NCI-H2196 treated with DMSO at 0.1 percent for 48 hours (cell line): ENCODE results near the gene MRPL47.
"Not testable (repeated sequence)": the region's sequence is repeated elsewhere in the genome, so short reads cannot be mapped to it uniquely, and the experiment has no call there.

ENCODE experiments used
- DNase-seq: peaks from one replicate; lab custom pipeline; 2025; ENCODE audit not compliant: unreplicated experiment; lab: John Stamatoyannopoulos, UW

The MRPL47 gene

GRCh38 chr3:179604321-179605078, at the start of gene MRPL47, which contains the start of gene NDUFB5:
Gene MRPL47, minus strand, starts transcription at chr3:179604638. Its CDS starts 14 bp downstream, at chr3:179604624.
Gene NDUFB5, plus strand, starts transcription at chr3:179604794. Its CDS starts 22 bp downstream, at chr3:179604816.
- DNase-seq: peak; percentile 99

GRCh38 chr3:179653096-179653797, 48.8 kb upstream of the MRPL47 start:
- peak; percentile 43 for DNase-seq

GRCh38 chr3:179652447-179653095, 48.1 kb upstream of the MRPL47 start, which contains the start of gene USP13:
Gene USP13, plus strand, starts transcription at chr3:179653040. Its CDS starts 186 bp downstream, at chr3:179653226.
- DNase-seq: peak; percentile 57

- DNase-seq: no peak
Observed at GRCh38 chr3:179651687-179652446, 47.4 kb upstream of the MRPL47 start.

GRCh38 chr3:179646177-179646576, 41.7 kb upstream of the MRPL47 start:
- no peak for DNase-seq

- not testable (repeated sequence) for DNase-seq
Observed at GRCh38 chr3:179643837-179644236, 39.4 kb upstream of the MRPL47 start.

- DNase-seq: no peak
Observed at GRCh38 chr3:179642871-179643270, 38.4 kb upstream of the MRPL47 start.

GRCh38 chr3:179640469-179640868, 36.0 kb upstream of the MRPL47 start:
- DNase-seq: no peak

GRCh38 chr3:179630753-179631451, 26.5 kb upstream of the MRPL47 start:
- no peak for DNase-seq

- no peak for DNase-seq
Observed at GRCh38 chr3:179624451-179624850, 20.0 kb upstream of the MRPL47 start.

- DNase-seq: no peak
Observed at GRCh38 chr3:179622023-179622422, 17.6 kb upstream of the MRPL47 start.

- DNase-seq: no peak
Observed at GRCh38 chr3:179615458-179616173, 11.2 kb upstream of the MRPL47 start.

GRCh38 chr3:179613807-179614206, 9.4 kb upstream of the MRPL47 start:
- DNase-seq: no peak

- no peak for DNase-seq
Observed at GRCh38 chr3:179610066-179610465, 5.6 kb upstream of the MRPL47 start.

- no peak for DNase-seq
Observed at GRCh38 chr3:179608931-179609720, 4.7 kb upstream of the MRPL47 start.

GRCh38 chr3:179606534-179607085, 2.2 kb upstream of the MRPL47 start:
- DNase-seq: no peak

- DNase-seq: no peak
Observed at GRCh38 chr3:179603831-179604230, 607 bp downstream of the MRPL47 start.

- no peak for DNase-seq
Observed at GRCh38 chr3:179603321-179603720, 1.1 kb downstream of the MRPL47 start.

GRCh38 chr3:179599531-179599930, 4.9 kb downstream of the MRPL47 start:
- no peak for DNase-seq
